Duodenal mucosa (tissue), 2 donors: ENCODE data around the gene EMX1.

Source experiments
- H3K27ac ChIP-seq: one replicate; pipeline ENCODE4 v1.7.0; 2013; ENCODE audit warnings: low read depth, low read length
- H3K27me3 ChIP-seq, 2 donors: one replicate each; pipeline ENCODE4 v1.7.0; 2013; ENCODE audit warnings: low read length in 2 of 2, control low read depth in 1 of 2; ENCODE audit not compliant: insufficient read depth in 2 of 2, control insufficient read depth in 1 of 2
- H3K36me3 ChIP-seq, 2 donors: one replicate each; pipeline ENCODE4 v1.7.0; 2013; ENCODE audit warnings: low read length in 2 of 2, control low read depth in 1 of 2; ENCODE audit not compliant: insufficient read depth in 2 of 2, control insufficient read depth in 1 of 2
- H3K4me1 ChIP-seq, 2 donors: one replicate each; pipeline ENCODE4 v1.7.0; 2013; ENCODE audit warnings: low read length in 2 of 2, control low read depth in 1 of 2; ENCODE audit not compliant: insufficient read depth in 2 of 2, control insufficient read depth in 1 of 2
- H3K4me3 ChIP-seq, 2 donors: one replicate each; pipeline ENCODE4 v1.7.0; 2013; ENCODE audit warnings: low read length in 2 of 2, low read depth in 1 of 2
- H3K9ac ChIP-seq, 2 donors: one replicate each; pipeline ENCODE4 v1.7.0; 2013; ENCODE audit warnings: low read length in 2 of 2, low read depth in 1 of 2
- H3K9me3 ChIP-seq, 2 donors: one replicate each; pipeline ENCODE4 v1.7.0; 2013; ENCODE audit warnings: low read length in 2 of 2, control low read depth in 1 of 2; ENCODE audit not compliant: control insufficient read depth in 1 of 2

Gene EMX1

DNA sequence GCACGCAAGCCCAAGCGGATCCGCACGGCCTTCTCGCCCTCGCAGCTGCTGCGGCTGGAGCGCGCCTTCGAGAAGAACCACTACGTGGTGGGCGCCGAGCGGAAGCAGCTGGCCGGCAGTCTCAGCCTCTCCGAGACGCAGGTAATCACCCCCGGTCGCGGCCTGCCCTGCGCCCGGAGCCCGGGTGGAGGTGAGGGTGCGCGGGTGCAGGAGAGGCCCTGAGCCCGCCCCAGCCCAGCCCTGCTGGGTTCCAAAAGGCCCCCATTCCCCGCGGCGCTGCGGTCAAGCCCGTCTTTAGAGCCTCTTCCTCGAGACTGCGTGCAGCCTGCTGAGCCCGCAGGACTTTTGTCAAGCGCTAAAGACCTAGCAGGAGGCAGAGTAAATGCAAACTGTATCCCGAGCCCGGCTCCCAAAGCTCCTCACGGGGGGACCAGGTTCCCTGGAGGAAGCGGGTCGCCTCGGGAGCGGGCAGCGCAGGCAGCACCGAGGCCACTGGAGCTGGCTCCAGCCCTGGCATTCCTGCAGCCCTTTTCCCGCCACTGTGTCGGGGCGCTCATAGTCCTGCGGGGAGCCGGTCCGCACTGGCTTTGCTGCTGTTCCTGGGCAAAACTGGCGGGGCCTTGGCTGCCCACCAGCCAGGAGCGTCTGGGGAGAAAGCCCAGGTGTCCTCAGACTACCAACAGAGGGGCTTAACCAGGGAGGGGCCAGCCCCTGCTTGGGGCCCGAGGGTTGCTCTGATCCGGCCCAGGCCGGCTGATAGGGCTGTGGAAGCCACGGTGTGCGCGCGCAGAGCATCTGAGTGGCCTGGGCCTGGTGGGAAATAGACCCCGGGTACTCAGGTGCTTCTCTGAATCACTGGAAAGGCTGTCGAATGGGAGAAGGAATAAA lies 7.3 kb downstream of the EMX1 start:
- H3K36me3 ChIP-seq: no peaks in the 10 kb centered on the region
- no peaks in the 10 kb centered on the region for H3K9me3 ChIP-seq
- no peak overlapping the region for H3K9ac ChIP-seq
- H3K27ac ChIP-seq: no peak overlapping the region
- H3K27me3 ChIP-seq: peaks cover 91 to 98% of the 10 kb centered on the region in 2 donors
- no peak overlapping the region for H3K4me3 ChIP-seq
- peaks cover 8 to 11% of the 10 kb centered on the region in 2 donors for H3K4me1 ChIP-seq

DNA sequence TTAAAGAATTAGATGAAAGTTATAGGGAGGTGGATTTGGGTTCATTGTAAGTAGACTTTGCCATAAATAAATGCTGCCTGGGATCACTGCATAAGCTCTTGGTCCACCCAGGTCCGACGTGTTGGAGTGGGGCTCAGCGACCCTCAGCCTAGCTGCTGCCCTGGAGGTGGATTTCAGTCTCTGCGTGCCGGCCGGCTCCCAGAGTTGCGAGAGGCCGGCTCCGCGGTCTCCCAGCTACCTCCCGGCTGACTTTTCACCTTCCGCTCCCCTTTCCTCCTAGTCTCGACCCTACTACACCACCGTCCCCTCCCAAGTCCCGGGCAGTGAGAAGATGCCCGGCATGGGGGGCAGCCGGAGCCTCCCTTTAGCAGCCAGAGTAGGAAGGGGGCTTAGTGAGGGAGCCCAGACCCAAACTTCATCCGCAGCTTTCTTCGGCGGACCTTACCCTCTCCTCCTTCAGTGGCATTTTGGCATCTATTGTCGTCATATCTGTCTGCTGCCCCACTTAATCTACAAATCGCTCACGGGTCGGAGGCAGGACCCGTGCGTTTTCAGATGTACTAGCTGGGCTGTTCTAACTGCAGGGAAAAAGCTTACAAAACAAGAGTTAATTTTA lies 8.1 kb downstream of the EMX1 start:
- Histone ChIP-seq H3K27ac (no peak overlapping the region), H3K4me1 (peaks cover 7 to 8% of the 10 kb centered on the region in 2 donors), H3K4me3 (no peak overlapping the region), H3K27me3 (peaks cover 85 to 91% of the 10 kb centered on the region in 2 donors), H3K9me3 (no peaks in the 10 kb centered on the region), H3K9ac (no peak overlapping the region), H3K36me3 (no peaks in the 10 kb centered on the region)

DNA sequence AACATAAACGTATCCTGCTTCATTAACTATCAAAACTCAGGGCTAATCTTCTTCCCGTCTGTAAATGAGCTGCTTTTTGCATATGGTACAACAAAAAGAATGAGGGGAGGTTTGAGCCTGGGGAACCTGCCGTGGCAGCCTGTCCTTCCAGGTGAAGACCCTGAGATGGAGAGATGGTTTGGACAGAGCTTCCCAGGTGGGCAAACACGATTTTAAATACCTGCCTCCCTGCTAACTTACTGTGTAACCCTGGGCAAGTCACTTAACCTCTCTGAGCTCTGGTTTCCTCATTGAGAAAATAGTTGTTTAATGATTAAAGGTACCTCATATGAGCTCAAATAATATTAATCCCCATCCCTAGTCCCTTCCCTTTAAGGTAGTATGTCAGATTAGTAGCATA lies 9.0 kb downstream of the EMX1 start:
- no peak overlapping the region for H3K4me3 ChIP-seq
- H3K9me3 ChIP-seq: no peaks in the 10 kb centered on the region
- H3K27ac ChIP-seq: no peak overlapping the region
- peaks cover 77 to 82% of the 10 kb centered on the region in 2 donors for H3K27me3 ChIP-seq
- no peak overlapping the region for H3K9ac ChIP-seq
- H3K4me1 ChIP-seq: peaks cover 6 to 8% of the 10 kb centered on the region in 2 donors
- no peaks in the 10 kb centered on the region for H3K36me3 ChIP-seq

DNA sequence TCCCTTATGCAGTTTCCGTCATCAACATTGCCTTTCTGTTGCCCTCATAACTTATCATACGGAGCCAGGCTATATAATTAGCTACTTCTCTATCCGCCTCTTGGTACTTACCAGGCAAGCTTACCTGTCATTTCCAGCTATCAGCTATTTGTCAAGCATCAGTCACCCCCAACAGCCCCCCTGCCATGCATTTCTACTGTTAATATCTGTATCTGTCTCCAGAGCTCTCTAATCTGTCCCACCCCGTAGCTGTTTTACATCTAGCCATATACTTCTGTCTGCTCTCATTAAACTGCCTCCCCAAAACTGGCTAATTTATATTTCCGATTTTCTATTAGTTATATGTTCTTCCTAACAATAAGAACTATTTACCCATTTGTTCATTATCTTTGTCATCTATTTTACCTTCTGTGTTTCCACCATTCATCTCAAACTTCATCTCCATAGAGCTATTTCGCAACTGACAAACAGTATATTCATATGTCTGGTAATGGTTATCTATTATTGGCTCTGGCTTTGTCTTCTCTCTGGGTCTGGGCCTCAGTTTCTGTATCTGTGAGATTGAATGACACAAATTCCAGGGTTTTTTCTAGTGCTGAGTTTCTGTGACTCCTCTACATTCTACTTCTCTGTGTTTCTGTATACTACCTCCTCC lies 9.6 kb downstream of the EMX1 start:
- peaks cover 71 to 76% of the 10 kb centered on the region in 2 donors for H3K27me3 ChIP-seq
- H3K4me3 ChIP-seq: no peak overlapping the region
- H3K9ac ChIP-seq: no peak overlapping the region
- no peaks in the 10 kb centered on the region for H3K36me3 ChIP-seq
- no peak overlapping the region for H3K27ac ChIP-seq
- H3K9me3 ChIP-seq: no peaks in the 10 kb centered on the region
- peaks cover 8 to 10% of the 10 kb centered on the region in 2 donors for H3K4me1 ChIP-seq

DNA sequence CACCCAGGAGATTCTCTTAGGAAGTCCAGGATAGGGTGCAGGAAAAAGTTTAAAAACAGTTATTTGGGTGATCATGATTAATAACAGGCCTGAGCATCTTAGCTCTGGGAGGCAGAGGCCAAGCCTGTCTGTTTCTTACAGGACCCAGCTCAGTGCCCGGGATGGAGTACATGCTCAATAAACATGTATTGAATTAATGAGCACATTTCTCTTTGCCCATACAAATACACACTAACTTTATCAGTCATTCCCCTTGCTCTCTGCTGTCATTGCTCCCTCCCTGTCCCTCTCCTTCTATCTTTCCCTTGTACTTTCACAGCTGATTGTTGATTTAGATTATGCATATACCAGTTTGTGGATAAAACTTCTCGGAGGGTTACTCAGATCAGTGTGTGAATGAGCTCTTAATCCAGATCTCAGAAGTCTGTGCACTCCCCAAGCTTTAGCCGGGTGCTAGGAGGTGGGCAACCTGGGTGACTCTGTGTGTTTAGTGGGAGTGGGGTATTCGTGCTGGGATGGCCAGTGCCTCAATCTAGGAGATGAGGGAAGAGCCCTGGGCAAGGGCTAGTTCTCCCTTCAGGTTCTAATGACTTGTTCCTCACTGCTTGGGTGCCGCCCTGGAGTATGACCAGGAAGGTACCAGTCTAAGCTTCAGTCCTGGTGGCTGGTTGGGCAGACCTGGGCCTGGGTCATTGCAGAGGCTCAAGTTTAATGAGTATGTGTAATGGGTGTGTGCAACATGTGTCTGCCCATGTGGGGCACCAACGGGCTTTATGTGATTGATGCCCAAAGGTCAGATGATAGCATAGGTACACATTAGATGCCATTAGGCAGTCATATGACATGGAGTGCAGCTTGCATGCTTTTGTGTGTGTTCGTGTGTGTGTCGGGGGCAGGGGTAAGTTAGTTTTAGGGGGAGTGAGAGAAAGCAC lies 10.6 kb downstream of the EMX1 start:
- Histone ChIP-seq H3K27me3 (peaks cover 62 to 68% of the 10 kb centered on the region in 2 donors), H3K27ac (no peak overlapping the region), H3K9ac (no peak overlapping the region), H3K4me3 (no peak overlapping the region), H3K4me1 (peaks cover 8 to 11% of the 10 kb centered on the region in 2 donors), H3K36me3 (no peaks in the 10 kb centered on the region), H3K9me3 (no peaks in the 10 kb centered on the region)

DNA sequence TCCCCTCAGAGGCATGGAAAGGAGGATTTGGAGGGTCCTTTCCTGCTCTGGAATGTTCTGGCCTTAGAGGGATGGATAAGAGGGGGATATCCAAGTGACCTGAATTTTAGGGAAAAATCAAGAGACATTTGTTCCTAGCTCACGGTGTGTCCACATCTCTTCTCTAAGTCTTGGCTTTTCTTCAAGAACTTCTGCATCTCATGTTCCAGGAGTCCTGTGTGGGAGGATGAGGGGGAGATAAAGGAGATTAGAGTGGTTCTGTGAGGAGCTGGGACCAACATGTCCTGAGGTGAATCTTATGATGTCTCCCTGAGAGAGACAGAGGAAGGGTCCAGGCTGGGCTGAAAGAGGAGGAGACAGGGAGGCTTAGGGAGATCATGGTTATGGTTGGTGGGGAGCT lies 11.7 kb downstream of the EMX1 start:
- Histone ChIP-seq H3K27ac (no peak overlapping the region), H3K27me3 (peaks cover 52 to 61% of the 10 kb centered on the region in 2 donors), H3K36me3 (no peaks in the 10 kb centered on the region), H3K9me3 (no peaks in the 10 kb centered on the region), H3K4me1 (peaks cover 17% of the 10 kb centered on the region in 2 donors), H3K9ac (no peak overlapping the region), H3K4me3 (no peak overlapping the region)

DNA sequence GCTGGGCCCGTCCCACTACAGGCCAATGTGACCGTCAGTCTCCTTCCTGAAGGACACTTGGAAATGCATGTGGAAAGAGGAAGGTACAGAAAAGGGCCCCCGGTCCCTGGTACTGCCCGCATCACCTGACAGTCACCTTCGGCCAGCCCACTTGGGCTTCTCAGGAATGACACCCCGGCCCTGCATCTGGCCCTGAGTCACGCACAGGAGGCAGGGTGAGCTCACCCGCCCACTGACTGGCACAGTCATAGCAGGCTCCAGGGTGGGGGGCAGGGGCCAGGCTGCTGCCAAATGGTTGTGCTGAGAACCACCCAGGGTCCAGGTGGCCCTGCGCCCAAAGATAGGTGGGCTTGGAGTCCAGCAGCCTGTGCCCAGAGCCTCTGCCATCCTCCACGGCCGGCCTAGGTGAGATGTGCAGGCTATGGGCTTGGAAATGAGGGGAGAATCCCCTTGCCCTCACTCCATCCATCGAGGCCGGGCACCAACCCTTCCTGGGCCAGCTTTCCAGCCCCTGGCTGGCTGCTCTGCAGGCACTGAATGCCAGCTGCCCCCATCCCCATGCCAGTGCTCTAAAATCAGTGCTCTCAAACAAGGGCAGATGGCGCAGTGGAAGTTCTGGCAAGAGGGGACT lies 14.1 kb downstream of the EMX1 start:
- no peak overlapping the region for H3K27ac ChIP-seq

DNA sequence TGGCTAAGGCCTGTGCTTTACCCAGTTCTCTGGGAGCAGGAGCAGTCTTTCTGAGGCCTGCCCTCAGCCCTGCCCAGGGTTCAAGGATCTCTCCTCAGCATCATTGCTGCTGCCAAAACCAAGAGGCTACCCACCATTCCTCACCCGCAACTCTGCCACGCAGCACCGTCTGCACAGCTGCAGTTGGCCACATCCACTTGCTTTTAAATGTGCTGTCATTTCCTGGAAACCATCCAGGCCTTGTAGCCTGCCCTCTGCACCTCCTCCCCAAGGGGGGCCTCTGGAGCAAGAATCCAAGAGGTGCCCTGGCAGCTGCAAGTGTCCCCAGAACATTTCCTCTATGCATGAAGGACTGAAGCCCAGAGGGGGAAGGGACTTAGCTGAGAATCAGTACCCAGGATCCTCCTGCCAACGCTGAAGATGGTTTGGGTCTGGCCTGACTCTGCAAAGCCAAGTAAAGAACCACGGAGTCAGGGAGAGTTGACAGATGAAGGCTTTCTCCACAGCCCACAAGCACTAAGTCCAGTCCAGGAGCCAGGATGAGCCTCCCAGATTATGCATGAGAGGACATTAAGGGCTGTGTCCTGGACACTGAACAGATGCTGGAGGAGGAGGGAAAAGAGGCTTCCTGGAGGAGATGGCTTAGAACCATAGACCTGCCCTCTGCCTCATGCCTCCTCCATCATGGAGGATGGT lies 14.9 kb downstream of the EMX1 start:
- no peaks in the 10 kb centered on the region for H3K9me3 ChIP-seq

More for the DNA sequence above, 14.1 kb downstream of the EMX1 start:
- H3K4me3 ChIP-seq: no peak overlapping the region
- H3K27me3 ChIP-seq: peaks cover 34 to 43% of the 10 kb centered on the region in 2 donors
- H3K9me3 ChIP-seq: no peaks in the 10 kb centered on the region
- H3K9ac ChIP-seq: no peak overlapping the region
- no peaks in the 10 kb centered on the region for H3K36me3 ChIP-seq
- H3K4me1 ChIP-seq: peaks cover 15 to 16% of the 10 kb centered on the region in 2 donors

DNA sequence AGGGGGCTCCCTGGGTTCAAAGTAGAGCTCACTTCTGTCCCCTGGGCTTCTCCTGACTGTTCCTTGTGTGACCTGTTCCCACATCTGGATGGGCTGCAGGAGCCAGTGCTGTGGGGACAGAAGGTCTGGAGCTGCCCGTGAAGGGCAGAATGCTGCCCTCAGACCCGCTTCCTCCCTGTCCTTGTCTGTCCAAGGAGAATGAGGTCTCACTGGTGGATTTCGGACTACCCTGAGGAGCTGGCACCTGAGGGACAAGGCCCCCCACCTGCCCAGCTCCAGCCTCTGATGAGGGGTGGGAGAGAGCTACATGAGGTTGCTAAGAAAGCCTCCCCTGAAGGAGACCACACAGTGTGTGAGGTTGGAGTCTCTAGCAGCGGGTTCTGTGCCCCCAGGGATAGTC lies 15.5 kb downstream of the EMX1 start:
- no peaks in the 10 kb centered on the region for H3K36me3 ChIP-seq
- H3K9ac ChIP-seq: no peak overlapping the region
- no peak overlapping the region for H3K27ac ChIP-seq
- peaks cover 31 to 35% of the 10 kb centered on the region in 2 donors for H3K27me3 ChIP-seq
- H3K4me3 ChIP-seq: no peak overlapping the region
- H3K9me3 ChIP-seq: no peaks in the 10 kb centered on the region
- H3K4me1 ChIP-seq: peaks cover 15 to 16% of the 10 kb centered on the region in 2 donors

More for the DNA sequence above, 14.9 kb downstream of the EMX1 start:
- Histone ChIP-seq H3K27ac (no peak overlapping the region), H3K4me1 (peaks cover 15 to 16% of the 10 kb centered on the region in 2 donors), H3K9ac (no peak overlapping the region), H3K4me3 (no peak overlapping the region), H3K27me3 (peaks cover 33 to 41% of the 10 kb centered on the region in 2 donors), H3K36me3 (no peaks in the 10 kb centered on the region)
